ENCODE data around the gene FNDC7.

- TF ChIP-seq POLR2A (IDR thresholded peaks at IDR 0.05) (no peak), CTCF (IDR thresholded peaks at IDR 0.05) (no peak), POLR2AphosphoS5 (IDR thresholded peaks at IDR 0.05) (peak in 3 of 4 donors; percentile 15 to 64 (median 36))
These were observed 49.6 kb upstream of the FNDC7 start for GRCh38 chr1:108663074-108663473.
